UCSD-AML1 (cell line): ENCODE measurements around the gene ZNF385D.

Experiments
- DNase-seq: peaks from one replicate; lab custom pipeline; 2025; ENCODE audit not compliant: unreplicated experiment; lab: John Stamatoyannopoulos, UW

Gene ZNF385D

GRCh38 chr3:21462141-21462540 is 288.9 kb downstream of the ZNF385D start:
- DNase-seq, result no peak

DNA sequence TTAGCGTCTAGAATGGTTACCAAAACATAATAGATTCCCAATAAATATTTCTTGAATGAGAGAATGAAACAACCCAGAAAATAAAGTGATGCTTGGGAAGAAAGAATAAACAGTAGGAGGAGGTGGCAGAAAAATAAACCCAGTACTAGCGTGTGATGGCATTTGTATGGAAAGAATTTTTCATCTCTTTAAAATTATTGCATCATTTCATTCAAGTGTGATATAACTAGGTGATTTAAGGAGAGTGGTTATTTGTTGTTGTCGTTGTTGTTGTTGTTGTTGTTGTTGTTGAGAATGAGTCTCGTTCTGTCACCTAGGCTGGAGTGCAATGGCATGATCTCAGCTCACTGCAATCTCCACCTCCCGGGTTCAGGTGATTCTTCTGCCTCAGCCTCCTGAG is 293.9 kb downstream of the ZNF385D start:
- DNase-seq, result no peak

GRCh38 chr3:21449738-21450137 is 301.3 kb downstream of the ZNF385D start:
- DNase-seq, result no peak

DNA sequence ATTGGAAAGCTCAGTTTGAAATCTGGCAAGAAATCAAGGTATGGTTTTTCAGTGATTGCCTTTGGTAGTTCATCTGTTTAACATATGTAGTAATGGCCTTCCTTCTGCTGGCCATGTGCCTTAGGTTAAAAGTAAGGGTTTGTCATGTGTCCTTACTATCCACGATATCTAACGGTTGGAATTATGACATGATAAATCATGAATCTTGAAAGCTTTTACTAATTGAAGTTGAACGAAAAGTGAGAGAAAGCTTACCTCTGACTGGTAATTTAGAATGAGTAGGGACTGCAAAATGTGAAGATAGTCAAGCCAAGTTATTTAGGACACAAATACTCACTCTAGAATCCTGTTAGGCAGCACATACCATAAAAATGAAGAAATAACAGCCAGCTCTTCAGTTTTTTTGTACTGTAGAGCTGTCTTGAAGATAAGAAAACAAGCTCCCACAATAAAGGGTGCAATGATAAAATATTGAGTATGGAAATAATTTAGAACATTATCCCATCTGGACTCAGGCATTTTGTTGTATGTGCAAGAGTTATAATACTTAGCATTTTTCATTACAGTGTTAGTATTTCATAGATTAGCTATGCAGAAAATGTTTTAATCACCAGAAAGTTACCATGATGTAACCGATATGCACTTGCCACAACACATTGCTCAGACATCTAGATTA is 303.4 kb downstream of the ZNF385D start:
- no peak for DNase-seq

DNA sequence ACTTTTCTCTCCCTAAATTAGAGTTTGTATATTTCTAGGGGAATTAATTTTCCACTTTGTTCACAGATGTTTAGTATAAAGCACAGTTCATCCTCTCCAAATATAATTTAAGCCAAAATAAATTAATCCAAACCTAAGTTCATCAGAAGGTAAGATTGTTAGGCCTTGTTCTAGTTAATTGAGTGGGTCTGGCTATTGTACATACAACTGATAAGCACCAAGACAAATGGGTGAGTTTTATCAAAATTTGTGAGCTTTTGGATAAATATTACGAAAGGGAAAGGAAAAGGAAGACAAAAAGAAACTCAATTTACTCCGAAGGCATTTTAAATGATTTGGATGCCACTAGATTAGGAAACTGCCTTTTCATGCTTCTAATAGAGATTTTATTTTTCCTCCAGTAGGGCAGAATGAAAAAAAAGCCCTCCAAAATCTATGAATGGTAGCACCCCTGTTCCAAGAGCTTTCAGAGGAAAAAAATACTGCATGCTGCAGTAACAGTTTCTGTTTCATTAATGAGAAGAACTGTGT is 304.0 kb downstream of the ZNF385D start:
- DNase-seq, result no peak

DNA sequence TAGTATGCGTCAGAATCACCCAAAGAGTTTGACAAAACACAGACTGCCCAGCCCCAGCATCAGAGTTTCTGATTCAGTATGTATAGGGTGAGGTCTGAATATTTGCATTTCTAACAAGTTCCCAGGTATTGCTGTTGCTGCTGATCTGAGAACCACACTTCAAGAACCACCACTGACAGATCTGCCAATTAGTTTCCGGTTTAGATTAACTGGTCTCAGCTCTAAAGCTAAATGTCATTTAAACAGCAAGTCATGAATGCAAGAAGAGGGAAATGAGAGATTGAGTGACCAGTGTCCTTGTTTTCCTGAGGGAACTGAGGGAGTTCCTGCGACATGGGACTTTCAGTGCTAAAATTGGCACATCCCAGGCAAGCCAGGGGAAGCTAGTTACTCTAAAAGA is 305.0 kb downstream of the ZNF385D start:
- DNase-seq, result no peak

DNA sequence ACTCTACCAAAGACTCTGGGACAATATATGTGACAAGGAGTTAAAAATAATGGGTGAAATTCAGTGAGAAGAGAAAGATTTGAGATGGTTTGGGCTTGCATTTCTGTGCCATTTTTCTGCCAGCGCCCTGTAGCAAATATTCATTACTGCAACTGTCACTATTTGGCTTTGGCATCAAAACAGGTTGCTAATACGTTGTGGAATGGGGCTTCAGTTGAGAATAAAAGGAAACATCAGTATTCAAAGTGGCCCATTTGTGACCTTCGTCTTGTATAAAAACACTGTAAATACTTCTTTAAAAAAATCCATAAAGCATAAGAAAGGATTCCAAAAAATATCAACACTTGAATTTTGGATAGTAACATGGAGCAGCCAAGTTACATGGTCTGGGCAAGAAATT is 309.2 kb downstream of the ZNF385D start:
- DNase-seq, result no peak

GRCh38 chr3:21436835-21437234 is 314.2 kb downstream of the ZNF385D start:
- DNase-seq, result no peak

GRCh38 chr3:21435871-21436270 is 315.1 kb downstream of the ZNF385D start:
- DNase-seq, result no peak

DNA sequence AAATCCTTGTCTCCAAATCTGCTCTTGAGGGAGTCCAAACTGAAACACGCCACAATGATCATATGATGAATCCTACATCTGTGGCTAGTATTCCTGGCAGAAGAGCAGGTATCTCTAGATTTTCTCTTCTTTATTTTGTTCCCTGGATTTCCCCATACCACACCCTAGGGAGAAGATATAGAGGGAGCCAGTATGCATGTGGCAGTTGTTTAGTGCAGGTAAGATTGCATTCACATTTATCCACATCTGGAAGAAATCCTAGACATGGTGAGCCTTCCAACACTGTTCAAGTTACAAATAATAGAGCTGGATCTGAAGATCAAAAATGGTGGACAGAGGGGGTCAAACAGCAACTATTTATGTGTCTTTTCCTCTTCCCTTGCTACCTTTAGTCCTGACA is 316.7 kb downstream of the ZNF385D start:
- DNase-seq, result no peak

GRCh38 chr3:21433751-21434150 is 317.3 kb downstream of the ZNF385D start:
- no peak for DNase-seq

GRCh38 chr3:21426920-21427319 is 324.1 kb downstream of the ZNF385D start:
- DNase-seq, result no peak

DNA sequence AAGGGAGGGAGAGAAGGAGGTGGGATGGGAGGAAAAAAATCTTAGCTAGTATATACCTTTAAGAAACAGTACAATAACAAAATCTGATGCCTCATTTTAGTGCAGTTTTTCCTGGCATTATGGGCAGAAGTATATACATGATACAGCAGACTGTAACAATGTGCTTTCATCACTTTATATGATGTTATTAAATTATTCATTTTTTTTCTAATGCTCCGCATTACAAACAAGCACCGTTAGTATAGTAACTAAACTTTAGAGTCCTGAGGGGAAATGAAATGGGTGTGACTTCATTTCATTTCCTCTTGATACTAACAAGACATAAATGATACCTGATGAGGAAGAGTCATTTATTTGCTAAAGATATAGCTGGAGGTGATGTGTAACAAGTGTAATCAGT is 325.3 kb downstream of the ZNF385D start:
- DNase-seq, result no peak

DNA sequence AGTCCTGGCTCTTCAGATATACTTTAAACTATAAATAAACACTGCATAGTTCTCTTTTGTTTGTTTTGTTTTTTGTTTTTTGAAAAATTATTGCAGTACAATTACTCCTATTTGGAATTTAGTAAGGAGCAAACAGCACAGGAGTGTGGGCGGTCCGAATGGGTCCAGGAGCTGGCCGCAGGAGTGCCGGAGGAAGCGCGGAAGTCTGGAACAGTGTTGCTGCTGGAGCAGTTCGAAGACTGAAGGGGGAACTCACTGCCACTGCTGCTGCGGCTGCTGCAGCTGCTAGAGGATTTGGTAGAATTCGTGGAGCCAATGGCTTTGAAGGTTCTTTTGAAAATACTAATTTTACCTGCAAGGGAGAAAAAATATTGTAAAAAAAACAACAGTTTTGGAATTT is 329.9 kb downstream of the ZNF385D start:
- DNase-seq, result no peak

- no peak for DNase-seq
Measured at GRCh38 chr3:21417991-21418390, 333.0 kb downstream of the ZNF385D start.

DNA sequence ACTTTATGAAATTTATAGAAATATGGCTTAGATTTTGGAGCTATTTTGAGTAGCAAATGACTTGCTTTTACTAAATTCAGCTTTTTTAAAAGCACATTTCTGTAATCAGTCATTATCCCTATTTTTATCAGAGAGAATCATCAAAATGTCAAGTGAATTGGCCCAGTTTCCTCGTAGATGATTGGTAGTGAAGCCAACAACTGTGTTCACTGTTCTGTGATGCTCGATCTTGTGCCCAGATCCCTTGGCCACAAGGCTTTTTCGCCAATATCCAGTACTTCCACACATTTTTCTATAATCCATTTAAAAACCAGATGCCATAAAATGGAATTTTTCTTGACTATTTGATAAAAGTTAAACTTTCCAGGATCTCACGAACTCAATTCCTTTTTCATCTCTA is 336.5 kb downstream of the ZNF385D start:
- no peak for DNase-seq

DNA sequence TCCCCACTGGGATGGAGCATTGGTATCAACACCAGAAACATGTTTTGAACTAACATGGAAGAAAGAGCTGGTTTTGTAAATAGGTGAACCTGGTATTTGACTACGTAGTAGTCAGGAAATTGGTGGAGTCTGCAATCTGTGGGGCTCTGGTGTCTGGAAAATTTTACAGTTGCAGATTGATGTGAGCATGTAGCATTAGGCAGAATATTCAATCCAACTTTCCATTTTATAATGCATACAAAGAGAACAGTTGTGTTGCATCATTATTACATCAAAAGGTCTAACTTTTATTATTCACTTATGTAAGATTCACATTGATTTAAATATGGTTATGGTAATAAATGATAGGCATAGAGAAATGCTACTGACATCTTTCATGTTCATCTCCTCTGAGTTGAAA is 340.0 kb downstream of the ZNF385D start:
- DNase-seq, result no peak

DNA sequence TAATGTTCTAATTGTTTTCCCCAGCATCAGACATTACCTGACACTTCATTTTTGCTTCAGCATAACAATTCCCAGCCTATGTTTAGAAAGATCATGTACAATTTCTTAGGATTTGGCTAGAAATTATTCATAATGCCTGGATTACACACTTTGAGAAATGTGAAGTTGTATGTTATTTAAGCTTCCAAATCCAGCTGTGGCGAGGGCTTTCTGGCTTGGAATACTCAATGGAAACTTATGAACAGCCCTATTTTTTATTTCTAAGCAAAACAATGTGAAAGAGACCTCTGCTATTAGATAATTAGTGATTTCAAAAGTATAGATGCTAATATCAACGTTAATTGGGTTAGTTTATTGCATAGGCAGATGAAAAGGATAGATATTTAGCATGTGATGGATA is 341.6 kb downstream of the ZNF385D start:
- DNase-seq, result no peak

- no peak for DNase-seq
Measured at GRCh38 chr3:21407743-21408142, 343.3 kb downstream of the ZNF385D start.

DNA sequence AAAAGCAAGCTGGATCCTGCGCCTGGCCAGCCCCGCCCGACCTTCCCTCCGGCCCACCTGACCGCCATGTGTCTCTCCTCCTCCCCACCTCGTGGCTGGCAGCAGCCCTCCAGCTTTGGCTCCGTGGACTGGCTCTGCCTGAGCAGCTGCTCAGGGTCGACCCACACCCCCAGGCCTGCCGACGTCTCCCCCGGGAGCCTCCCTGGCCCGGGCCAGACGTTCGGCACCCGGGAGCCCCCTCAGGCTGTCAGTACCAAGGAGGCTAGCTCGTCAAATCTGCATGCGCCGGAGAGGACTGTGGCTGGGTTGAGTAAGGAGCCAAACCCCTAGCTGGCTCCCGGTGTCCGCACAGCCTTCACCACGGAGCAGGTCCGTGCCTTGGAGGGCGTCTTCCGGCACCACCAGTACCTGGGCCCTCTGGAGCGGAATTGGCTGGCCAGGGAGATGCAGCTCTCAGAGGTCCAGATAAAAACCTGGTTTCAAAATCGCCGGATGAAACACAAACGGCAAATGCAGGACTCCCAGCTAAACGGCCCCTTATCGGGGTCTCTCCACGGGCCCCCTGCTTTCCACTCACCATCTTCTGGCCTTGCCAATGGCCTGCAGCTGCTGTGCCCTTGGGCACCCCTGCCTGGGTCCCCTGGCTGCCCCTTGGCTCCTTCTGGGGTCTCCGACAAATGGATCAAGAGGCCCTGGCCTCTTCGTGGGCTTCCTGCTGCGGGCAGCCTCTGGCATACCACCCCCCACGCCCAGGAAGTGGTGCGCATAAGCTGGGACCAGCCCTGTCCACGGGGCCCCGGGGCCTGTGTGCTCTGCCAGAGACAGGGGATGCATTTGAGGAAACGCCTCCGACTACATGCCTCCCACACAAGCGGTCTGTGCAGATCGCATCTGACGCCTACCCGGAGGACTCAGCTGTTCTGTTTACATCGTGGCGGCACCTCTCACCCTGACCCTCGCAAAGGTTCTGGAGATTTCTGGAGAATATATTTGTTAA is 345.0 kb downstream of the ZNF385D start:
- DNase-seq, result no peak

GRCh38 chr3:21398461-21398860 is 352.5 kb downstream of the ZNF385D start:
- no peak for DNase-seq

DNA sequence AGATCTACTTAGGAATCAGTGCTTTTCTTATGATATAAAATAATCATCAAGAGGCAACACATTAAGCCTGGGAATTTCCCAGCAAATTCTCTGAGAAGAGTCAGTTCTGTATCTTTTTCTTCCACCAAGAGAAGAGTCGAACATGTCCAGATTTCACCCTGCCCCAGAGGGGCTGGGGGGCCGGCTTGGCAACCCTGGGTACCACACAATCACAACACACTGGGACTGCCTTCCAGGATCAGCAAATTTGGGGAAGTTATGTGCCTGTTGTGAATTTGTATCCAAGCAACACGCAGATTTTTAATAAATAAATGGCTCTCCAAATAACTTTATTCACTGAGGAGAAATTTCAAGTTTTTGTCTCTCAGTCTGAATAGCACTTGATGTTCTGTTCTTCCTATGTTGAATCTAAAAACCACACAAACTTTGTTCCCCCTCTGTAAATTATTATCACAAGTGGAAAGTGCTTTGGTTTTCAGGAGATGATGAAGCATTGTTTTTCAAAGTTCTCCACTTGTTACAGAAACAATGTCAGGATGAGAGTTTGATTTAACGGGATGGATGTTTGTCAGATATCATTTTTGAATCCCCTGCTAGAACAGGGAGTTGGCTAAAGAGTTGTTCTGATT is 357.2 kb downstream of the ZNF385D start:
- no peak for DNase-seq
